ENCODE results near the gene HCK.

The HCK gene

GRCh38 chr20:32149566-32150170, 97.6 kb downstream of the HCK start:
- H3K4me3 ChIP-seq (ENCODE audit: control insufficient read depth, low read depth, low read length): no peak overlapping the region
- TF ChIP-seq CTCF (conservative IDR thresholded peaks at IDR 0.05; ENCODE audit: control insufficient read depth, insufficient read depth, low read depth, low read length): no peak
- DNase-seq (ENCODE audit: low read depth): no peak

GRCh38 chr20:32150291-32150848, 98.3 kb downstream of the HCK start:
- no peak for TF ChIP-seq CTCF (conservative IDR thresholded peaks at IDR 0.05; ENCODE audit: control insufficient read depth, insufficient read depth, low read depth, low read length)
- H3K4me3 ChIP-seq (ENCODE audit: control insufficient read depth, low read depth, low read length): no peak overlapping the region
- DNase-seq (ENCODE audit: low read depth): no peak
